HuH-7 (cell line): ENCODE data around the gene ZFP64.
"Not testable (repeated sequence)": the region's sequence is repeated elsewhere in the genome, so short reads cannot be mapped to it uniquely, and the experiment has no call there.

Experiments used
- DNase-seq: peaks from one replicate; pipeline ENCODE4 v3.0.0; 2011; ENCODE audit warnings: low spot score

ZFP64 gene

GRCh38 chr20:52191132-52191915 is at the start of gene ZFP64:
TSS of gene ZFP64 (minus strand) at chr20:52191779. CDS start at chr20:52191636, 143 bp downstream.
- peak; percentile 91 for DNase-seq

GRCh38 chr20:52240802-52241201 is 49.2 kb upstream of the ZFP64 start:
- DNase-seq: no peak

GRCh38 chr20:52239102-52239501 is 47.5 kb upstream of the ZFP64 start:
- DNase-seq: no peak

GRCh38 chr20:52236292-52236691 is 44.7 kb upstream of the ZFP64 start:
- no peak for DNase-seq

GRCh38 chr20:52235129-52235528 is 43.5 kb upstream of the ZFP64 start:
- no peak for DNase-seq

- no peak for DNase-seq
These were observed 42.9 kb upstream of the ZFP64 start for GRCh38 chr20:52234302-52235045.

GRCh38 chr20:52231230-52231746 is 39.7 kb upstream of the ZFP64 start:
- DNase-seq: peak; percentile 70

GRCh38 chr20:52230409-52230808 is 38.8 kb upstream of the ZFP64 start:
- no peak for DNase-seq

- not testable (repeated sequence) for DNase-seq
These were observed 37.8 kb upstream of the ZFP64 start for GRCh38 chr20:52229346-52229745.

GRCh38 chr20:52226370-52226769 is 34.8 kb upstream of the ZFP64 start:
- no peak for DNase-seq

GRCh38 chr20:52224920-52225319 is 33.3 kb upstream of the ZFP64 start:
- no peak for DNase-seq

GRCh38 chr20:52221362-52221761 is 29.8 kb upstream of the ZFP64 start:
- not testable (repeated sequence) for DNase-seq

GRCh38 chr20:52220891-52221290 is 29.3 kb upstream of the ZFP64 start:
- DNase-seq: not testable (repeated sequence)

GRCh38 chr20:52219441-52219840 is 27.9 kb upstream of the ZFP64 start:
- DNase-seq: no peak

- no peak for DNase-seq
These were observed 26.3 kb upstream of the ZFP64 start for GRCh38 chr20:52217689-52218395.

- DNase-seq: no peak
These were observed 22.4 kb upstream of the ZFP64 start for GRCh38 chr20:52213995-52214394.

- DNase-seq: no peak
These were observed 21.4 kb upstream of the ZFP64 start for GRCh38 chr20:52212943-52213342.

- DNase-seq: no peak
These were observed 18.7 kb upstream of the ZFP64 start for GRCh38 chr20:52210037-52210990.

GRCh38 chr20:52209154-52209571 is 17.6 kb upstream of the ZFP64 start:
- DNase-seq: no peak

GRCh38 chr20:52207020-52207810 is 15.6 kb upstream of the ZFP64 start:
- DNase-seq: no peak
